WTC11 (cell line): Measurements from ENCODE around the gene CDK11B.

ENCODE experiments used
- AFF4 ChIP-seq: sonication (generic); formaldehyde crosslinking; IDR thresholded peaks from 2 replicates; pipeline ENCODE4 v1.8.1; 2023; ENCODE audit warnings: mild to moderate bottlenecking, missing genetic modification reagents, borderline replicate concordance
- CREB1 ChIP-seq: sonication (generic); formaldehyde crosslinking; IDR thresholded peaks from 2 replicates; pipeline ENCODE4 v1.8.0; 2023; ENCODE audit warnings: mild to moderate bottlenecking, missing genetic modification reagents
- CREM ChIP-seq: sonication (generic); formaldehyde crosslinking; IDR thresholded peaks from 2 replicates; pipeline ENCODE4 v1.8.1; 2022; ENCODE audit warnings: mild to moderate bottlenecking, missing genetic modification reagents, moderate library complexity
- CTCF ChIP-seq: fragments of 200-600 bp; IDR thresholded peaks from 2 replicates; pipeline ENCODE4 v1.8.0; 2022; ENCODE audit warnings: antibody characterized with exemption
- KAT7 ChIP-seq: sonication (generic); formaldehyde crosslinking; IDR thresholded peaks from 2 replicates; pipeline ENCODE4 v1.8.1; 2023; ENCODE audit warnings: missing genetic modification reagents, mild to moderate bottlenecking, borderline replicate concordance
- MAX ChIP-seq: sonication (generic); formaldehyde crosslinking; IDR thresholded peaks from 2 replicates; pipeline ENCODE4 v1.8.0; 2022; ENCODE audit warnings: mild to moderate bottlenecking, missing genetic modification reagents
- NR3C1 ChIP-seq: sonication (generic); formaldehyde crosslinking; conservative IDR thresholded peaks from 2 replicates; pipeline ENCODE4 v1.8.1; 2023; ENCODE audit warnings: low read depth, mild to moderate bottlenecking, missing genetic modification reagents
- SMAD3 ChIP-seq: sonication (generic); formaldehyde crosslinking; IDR thresholded peaks from 2 replicates; pipeline ENCODE4 v1.8.0; 2022; ENCODE audit warnings: missing genetic modification reagents, mild to moderate bottlenecking, borderline replicate concordance
- TEAD4 ChIP-seq: sonication (generic); formaldehyde crosslinking; IDR thresholded peaks from 2 replicates; pipeline ENCODE4 v1.8.0; 2022; ENCODE audit warnings: mild to moderate bottlenecking, missing genetic modification reagents
- ZNF512 ChIP-seq: sonication (generic); formaldehyde crosslinking; IDR thresholded peaks from 2 replicates; pipeline ENCODE4 v1.8.1; 2022; ENCODE audit warnings: missing genetic modification reagents, borderline replicate concordance
- ZSCAN18 ChIP-seq: fragments of 250-450 bp; sonication (Bioruptor Pico); IDR thresholded peaks from 2 replicates; pipeline ENCODE4 v2.1.2; 2022; ENCODE audit warnings: mild to moderate bottlenecking, moderate library complexity

DNA sequence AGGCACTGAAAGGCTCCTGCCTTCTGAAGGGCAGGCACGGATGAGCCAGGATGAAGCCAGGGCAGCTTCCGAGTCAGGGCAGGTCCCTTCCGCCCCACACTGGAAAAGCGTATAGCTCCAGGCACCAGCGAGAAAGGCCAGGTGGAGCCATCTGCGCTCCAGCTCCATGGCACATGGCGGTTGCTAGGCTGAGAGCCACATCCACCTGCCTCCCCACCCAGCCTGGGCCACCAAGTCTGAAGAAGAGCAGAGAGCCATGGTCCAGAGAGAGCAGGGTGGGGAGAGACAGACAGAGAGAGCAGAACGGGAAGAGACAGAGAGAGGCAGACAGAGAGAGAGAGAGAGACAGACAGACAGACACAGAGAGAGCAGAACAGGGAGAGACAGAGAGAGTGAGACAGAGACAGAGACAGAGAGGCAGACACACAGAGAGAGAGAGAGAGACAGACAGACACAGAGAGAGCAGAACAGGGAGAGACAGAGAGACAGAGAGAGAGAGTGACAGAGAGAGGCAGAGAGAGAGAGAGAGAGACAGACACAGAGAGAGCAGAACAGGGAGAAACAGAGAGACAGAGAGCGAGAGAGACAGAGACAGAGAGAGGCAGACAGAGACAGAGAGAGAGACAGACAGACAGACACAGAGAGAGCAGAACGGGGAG, 64.1 kb downstream of the CDK11B start:
- TF ChIP-seq CTCF (no peak), CREB1 (CRISPR knock-in tag) (no peak), ZSCAN18 (CRISPR knock-in tag) (no peak), AFF4 (CRISPR knock-in tag) (no peak), KAT7 (CRISPR knock-in tag) (no peak), NR3C1 (no peak), TEAD4 (CRISPR knock-in tag) (no peak), ZNF512 (no peak), SMAD3 (CRISPR knock-in tag) (no peak), MAX (CRISPR knock-in tag) (no peak), CREM (CRISPR knock-in tag) (no peak)
